ENCODE results near the gene DAB2IP.

Gene DAB2IP

DNA sequence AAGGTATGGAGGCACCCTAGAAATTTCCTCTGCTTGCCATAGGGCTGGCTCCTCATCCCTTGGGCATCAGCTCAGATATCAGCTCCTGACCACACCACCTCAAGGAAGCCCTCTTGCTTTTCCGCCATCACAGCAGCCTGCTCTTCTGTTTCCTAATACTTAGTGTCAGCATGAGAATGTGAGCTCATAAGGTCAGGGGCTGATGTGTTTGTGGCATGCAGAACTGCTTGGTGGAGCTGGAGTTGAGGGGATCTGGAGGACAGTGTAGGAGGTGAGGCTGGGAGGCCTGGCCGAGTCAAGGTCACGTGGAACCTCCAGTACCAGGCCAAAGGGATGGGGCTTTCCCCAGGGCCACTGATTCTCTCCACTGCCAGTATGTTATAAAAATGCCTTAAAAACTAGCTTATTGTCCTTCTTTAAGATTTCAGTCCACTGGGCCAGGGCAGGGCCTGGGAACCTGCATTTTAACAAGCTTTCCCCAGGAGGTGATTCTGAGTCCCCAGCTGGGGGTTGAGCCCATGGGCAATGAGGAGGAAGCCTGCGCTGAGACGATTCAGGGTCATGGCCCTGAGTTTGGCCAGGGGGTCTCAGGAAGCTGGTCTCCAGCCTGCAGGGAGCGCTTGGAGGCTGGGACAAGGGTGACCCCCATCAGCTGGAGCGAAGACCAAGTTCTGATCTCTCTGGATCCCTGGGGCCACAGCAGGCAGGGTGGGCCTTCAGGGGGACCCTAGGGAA lies 28.6 kb downstream of the DAB2IP start:
- H3K4me1 ChIP-seq (ENCODE audit: control extremely low read depth in 1 of 4, control insufficient read depth in 4 of 4, insufficient read depth in 4 of 4, low read length in 3 of 4), result peaks cover 0 to 5% (median 0%) of the 10 kb centered on the region in 4 experiments
- no peaks in the 10 kb centered on the region for H3K27me3 ChIP-seq (replicated peaks in 2 of 5; ENCODE audit: control insufficient read depth in 4 of 5, insufficient read depth in 5 of 5, low read length in 4 of 5)
- no peaks in the 10 kb centered on the region for H3K36me3 ChIP-seq (ENCODE audit: control insufficient read depth in 4 of 4, insufficient read depth in 4 of 4, low read length in 3 of 4)
- no peaks in the 10 kb centered on the region for H3K9me3 ChIP-seq (ENCODE audit: control extremely low read depth in 1 of 5, control insufficient read depth in 4 of 5, insufficient read depth in 2 of 5, low read depth in 1 of 5, low read length in 4 of 5)
- H3K27ac ChIP-seq (ENCODE audit: insufficient read depth in 1 of 2, low read depth in 1 of 2, low read length in 2 of 2, poor library complexity in 1 of 2, severe bottlenecking in 2 of 2), result no peak overlapping the region
- H3K4me3 ChIP-seq (ENCODE audit: control insufficient read depth in 1 of 7, extremely low read depth in 1 of 7, insufficient read depth in 4 of 7, low read depth in 2 of 7, low read length in 6 of 7), result no peak overlapping the region
- ChIA-PET POLR2A (no interaction called here), CTCF (interaction anchor here (0.9 to 17.8 kb wide), 13 partner anchors 9 to 179 kb away, joined by 3 to 154 read pairs (median 8); no protein-coding TSS in a partner anchor)
- DNase-seq, result no peak
- WGBS (ENCODE audit: insufficient coverage), result 100% methylated on average over 3 of the region's 7 CpGs

DNA sequence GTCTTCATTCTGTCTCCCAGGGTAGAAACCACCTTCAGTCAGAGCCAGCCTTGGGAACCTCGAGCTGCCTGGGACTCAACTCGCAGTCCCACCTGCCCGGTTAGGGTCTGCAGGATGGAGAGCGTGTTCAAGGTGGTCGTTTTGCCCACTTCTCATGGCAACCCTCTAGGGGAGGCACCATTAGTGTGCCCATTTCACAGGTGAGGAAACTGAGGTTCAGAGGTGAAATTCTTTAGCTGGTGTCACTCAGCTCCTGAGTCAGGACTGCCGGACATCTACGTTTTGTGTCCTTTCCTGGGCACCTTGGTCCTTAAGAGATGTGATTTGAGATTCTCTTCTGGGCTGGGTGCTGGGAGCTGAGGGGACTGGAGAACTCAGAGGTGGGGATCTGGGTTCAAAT lies 30.0 kb downstream of the DAB2IP start:
- ChIA-PET POLR2A (no interaction called here), CTCF (interaction anchor here (1.4 to 17.8 kb wide), 11 partner anchors 12 to 242 kb away, joined by 3 to 154 read pairs (median 36); no protein-coding TSS in a partner anchor)
- no peak overlapping the region for H3K27ac ChIP-seq (ENCODE audit: insufficient read depth in 1 of 2, low read depth in 1 of 2, low read length in 2 of 2, poor library complexity in 1 of 2, severe bottlenecking in 2 of 2)
- no peaks in the 10 kb centered on the region for H3K9me3 ChIP-seq (ENCODE audit: control extremely low read depth in 1 of 5, control insufficient read depth in 4 of 5, insufficient read depth in 2 of 5, low read depth in 1 of 5, low read length in 4 of 5)
- H3K27me3 ChIP-seq (replicated peaks in 2 of 5; ENCODE audit: control insufficient read depth in 4 of 5, insufficient read depth in 5 of 5, low read length in 4 of 5), result no peaks in the 10 kb centered on the region
- WGBS (ENCODE audit: insufficient coverage), result 98% methylated on average over 5 of the region's 7 CpGs
- H3K4me3 ChIP-seq (ENCODE audit: control insufficient read depth in 1 of 7, extremely low read depth in 1 of 7, insufficient read depth in 4 of 7, low read depth in 2 of 7, low read length in 6 of 7), result no peak overlapping the region
- no peak for DNase-seq
- peaks cover 0 to 4% (median 0%) of the 10 kb centered on the region in 4 experiments for H3K4me1 ChIP-seq (ENCODE audit: control extremely low read depth in 1 of 4, control insufficient read depth in 4 of 4, insufficient read depth in 4 of 4, low read length in 3 of 4)
- H3K36me3 ChIP-seq (ENCODE audit: control insufficient read depth in 4 of 4, insufficient read depth in 4 of 4, low read length in 3 of 4), result no peaks in the 10 kb centered on the region

DNA sequence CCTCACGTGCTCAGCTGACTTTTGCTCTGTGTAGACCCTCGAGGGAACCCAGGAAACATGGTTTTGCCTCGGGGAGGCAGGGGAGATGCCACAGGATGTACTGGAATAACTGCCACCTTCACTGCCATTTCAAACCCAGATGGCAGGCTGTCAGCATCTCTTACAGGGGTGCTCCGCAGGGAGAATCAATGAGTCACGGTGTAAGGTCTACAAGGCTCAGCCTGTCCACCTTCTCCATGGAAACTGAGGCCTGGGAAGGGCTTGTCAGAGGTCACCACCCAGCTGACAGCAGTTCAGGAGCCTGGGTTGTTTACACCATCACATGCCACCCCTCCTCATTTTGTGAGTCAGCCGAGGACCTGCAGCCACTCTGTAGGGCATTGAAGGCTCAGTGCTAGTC lies 30.8 kb downstream of the DAB2IP start:
- WGBS (ENCODE audit: insufficient coverage), result 55% methylated on average over 5 of the region's 6 CpGs
- DNase-seq, result no peak
- ChIA-PET CTCF (interaction anchor here (0.8 to 17.8 kb wide), 10 partner anchors 8 to 243 kb away, joined by 3 to 154 read pairs (median 37); no protein-coding TSS in a partner anchor), POLR2A (interaction anchor here (1.1 kb wide), 1 partner anchor 146 kb away, joined by 3 read pairs; no protein-coding TSS in a partner anchor)
- no peaks in the 10 kb centered on the region for H3K9me3 ChIP-seq (ENCODE audit: control extremely low read depth in 1 of 5, control insufficient read depth in 4 of 5, insufficient read depth in 2 of 5, low read depth in 1 of 5, low read length in 4 of 5)
- no peaks in the 10 kb centered on the region for H3K36me3 ChIP-seq (ENCODE audit: control insufficient read depth in 4 of 4, insufficient read depth in 4 of 4, low read length in 3 of 4)
- no peaks in the 10 kb centered on the region for H3K27me3 ChIP-seq (replicated peaks in 2 of 5; ENCODE audit: control insufficient read depth in 4 of 5, insufficient read depth in 5 of 5, low read length in 4 of 5)
- peaks cover 0 to 4% (median 0%) of the 10 kb centered on the region in 4 experiments for H3K4me1 ChIP-seq (ENCODE audit: control extremely low read depth in 1 of 4, control insufficient read depth in 4 of 4, insufficient read depth in 4 of 4, low read length in 3 of 4)
- no peak overlapping the region for H3K27ac ChIP-seq (ENCODE audit: insufficient read depth in 1 of 2, low read depth in 1 of 2, low read length in 2 of 2, poor library complexity in 1 of 2, severe bottlenecking in 2 of 2)
- H3K4me3 ChIP-seq (ENCODE audit: control insufficient read depth in 1 of 7, extremely low read depth in 1 of 7, insufficient read depth in 4 of 7, low read depth in 2 of 7, low read length in 6 of 7), result no peak overlapping the region

DNA sequence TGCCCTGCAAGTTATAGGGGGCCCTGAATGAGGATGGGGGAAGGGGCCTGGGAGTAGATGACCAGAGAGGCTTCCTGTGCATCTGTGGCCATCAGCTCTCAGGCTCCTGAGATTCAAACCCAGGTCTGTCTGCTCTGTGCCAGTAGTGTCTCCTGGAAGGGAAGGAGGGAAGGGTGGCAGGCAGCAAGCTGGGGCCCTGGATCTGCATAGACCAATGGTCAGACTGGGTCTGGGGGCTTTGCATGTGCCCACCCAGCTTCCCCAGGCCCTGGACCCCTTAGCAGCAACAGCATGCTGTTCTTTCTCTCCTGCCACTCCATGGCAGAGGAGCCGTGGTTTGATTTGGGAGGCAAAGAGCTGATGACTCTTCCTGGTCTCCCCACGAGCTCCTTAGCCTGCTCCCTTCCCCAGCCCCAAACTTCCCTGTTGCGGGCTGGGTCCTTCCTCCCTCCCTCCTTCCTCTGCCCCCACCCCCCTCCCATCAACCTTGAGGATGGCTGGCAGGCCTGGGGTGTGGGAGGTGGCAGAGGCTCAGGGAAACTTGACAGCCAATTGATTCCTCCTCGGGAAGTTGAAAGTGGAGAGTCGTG lies 31.6 kb downstream of the DAB2IP start:
- Histone ChIP-seq H3K27me3 (replicated peaks in 2 of 5; ENCODE audit: control insufficient read depth in 4 of 5, insufficient read depth in 5 of 5, low read length in 4 of 5) (no peaks in the 10 kb centered on the region), H3K4me1 (ENCODE audit: control extremely low read depth in 1 of 4, control insufficient read depth in 4 of 4, insufficient read depth in 4 of 4, low read length in 3 of 4) (peaks cover 0 to 4% (median 0%) of the 10 kb centered on the region in 4 experiments), H3K27ac (ENCODE audit: insufficient read depth in 1 of 2, low read depth in 1 of 2, low read length in 2 of 2, poor library complexity in 1 of 2, severe bottlenecking in 2 of 2) (no peak overlapping the region), H3K4me3 (ENCODE audit: control insufficient read depth in 1 of 7, extremely low read depth in 1 of 7, insufficient read depth in 4 of 7, low read depth in 2 of 7, low read length in 6 of 7) (no peak overlapping the region), H3K36me3 (ENCODE audit: control insufficient read depth in 4 of 4, insufficient read depth in 4 of 4, low read length in 3 of 4) (no peaks in the 10 kb centered on the region), H3K9me3 (ENCODE audit: control extremely low read depth in 1 of 5, control insufficient read depth in 4 of 5, insufficient read depth in 2 of 5, low read depth in 1 of 5, low read length in 4 of 5) (no peaks in the 10 kb centered on the region)
- WGBS (ENCODE audit: insufficient coverage), result 21% methylated on average over 2 of the region's 5 CpGs
- CTCF ChIA-PET, result interaction anchor here (0.8 to 17.8 kb wide), 25 partner anchors 9 to 313 kb away, joined by 3 to 154 read pairs (median 7); no protein-coding TSS in a partner anchor
- DNase-seq, result no peak
- POLR2A ChIA-PET, result interaction anchor here (1.1 kb wide), 1 partner anchor 147 kb away, joined by 3 read pairs; no protein-coding TSS in a partner anchor

DNA sequence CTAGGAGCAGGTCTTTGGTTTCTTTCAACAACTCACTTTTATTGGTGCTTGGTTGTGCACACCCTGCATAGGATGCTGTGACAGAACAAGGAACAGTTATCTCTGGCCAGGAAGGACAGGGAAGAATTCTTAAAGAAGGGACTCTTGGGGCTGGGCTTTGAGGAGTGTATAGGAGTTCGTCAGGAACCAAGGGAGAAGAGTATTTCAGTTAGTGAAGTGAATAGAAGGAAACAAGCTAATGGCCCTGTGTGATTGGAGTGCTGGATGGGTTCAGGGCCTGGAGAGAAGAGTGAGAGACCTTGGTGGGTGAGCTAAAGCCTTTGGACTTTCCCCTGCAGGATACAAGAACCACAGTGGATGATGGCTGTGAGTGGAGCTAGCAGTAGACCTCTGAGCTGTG lies 32.2 kb downstream of the DAB2IP start:
- CTCF ChIA-PET, result interaction anchor here (0.7 to 17.8 kb wide), 35 partner anchors 10 to 373 kb away, joined by 3 to 154 read pairs (median 6); no protein-coding TSS in a partner anchor
- POLR2A ChIA-PET, result no interaction called here

DNA sequence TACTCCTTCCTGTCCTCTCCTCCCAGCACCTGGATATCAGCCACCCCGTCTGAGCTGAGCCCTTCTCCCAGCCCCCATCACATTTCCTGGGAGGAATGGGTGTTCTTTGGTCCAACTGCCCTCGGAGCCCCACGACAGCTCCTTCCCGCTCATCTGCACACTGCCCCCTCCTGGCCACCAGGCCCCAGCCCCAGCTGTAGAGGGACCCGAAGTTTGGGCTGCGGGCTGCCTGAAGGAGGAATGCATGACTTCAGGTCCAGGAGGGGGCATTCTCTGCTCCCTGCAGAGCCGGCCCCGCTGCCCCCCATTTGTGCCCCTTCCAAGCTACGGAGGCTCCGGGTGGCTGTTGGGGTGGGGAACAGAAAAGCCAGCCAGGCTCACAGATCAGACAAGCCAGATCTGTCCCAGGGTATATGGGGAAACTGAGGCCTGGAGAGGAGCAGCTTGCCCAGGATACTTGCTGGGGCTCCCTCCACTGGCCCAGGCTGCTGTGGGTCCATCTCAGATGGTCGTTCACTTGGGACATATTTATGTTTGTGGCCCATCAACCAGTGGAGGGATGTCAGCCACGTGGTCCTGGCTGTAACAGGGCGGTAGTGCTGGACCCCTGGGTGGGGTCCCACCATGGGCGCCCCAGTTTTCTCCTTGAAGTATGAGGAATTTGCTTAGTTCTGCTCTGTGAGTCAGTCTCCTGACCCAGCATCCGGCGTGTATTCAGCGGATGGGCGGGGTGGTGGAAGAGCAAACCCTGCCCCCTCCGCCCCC lies 33.1 kb downstream of the DAB2IP start:
- no peak overlapping the region for H3K4me3 ChIP-seq (ENCODE audit: control insufficient read depth in 1 of 7, extremely low read depth in 1 of 7, insufficient read depth in 4 of 7, low read depth in 2 of 7, low read length in 6 of 7)
- POLR2A ChIA-PET, result no interaction called here
- H3K27me3 ChIP-seq (replicated peaks in 2 of 5; ENCODE audit: control insufficient read depth in 4 of 5, insufficient read depth in 5 of 5, low read length in 4 of 5), result no peaks in the 10 kb centered on the region
- H3K36me3 ChIP-seq (ENCODE audit: control insufficient read depth in 4 of 4, insufficient read depth in 4 of 4, low read length in 3 of 4), result no peaks in the 10 kb centered on the region
- H3K9me3 ChIP-seq (ENCODE audit: control extremely low read depth in 1 of 5, control insufficient read depth in 4 of 5, insufficient read depth in 2 of 5, low read depth in 1 of 5, low read length in 4 of 5), result no peaks in the 10 kb centered on the region
- WGBS (ENCODE audit: insufficient coverage), result 66% methylated on average over 11 of the region's 19 CpGs
- CTCF ChIA-PET, result interaction anchor here (0.7 to 17.8 kb wide), 33 partner anchors 8 to 372 kb away, joined by 3 to 154 read pairs (median 7); no protein-coding TSS in a partner anchor
- H3K27ac ChIP-seq (ENCODE audit: insufficient read depth in 1 of 2, low read depth in 1 of 2, low read length in 2 of 2, poor library complexity in 1 of 2, severe bottlenecking in 2 of 2), result no peak overlapping the region
- H3K4me1 ChIP-seq (ENCODE audit: control extremely low read depth in 1 of 4, control insufficient read depth in 4 of 4, insufficient read depth in 4 of 4, low read length in 3 of 4), result peaks cover 0 to 4% (median 0%) of the 10 kb centered on the region in 4 experiments
- peak; percentile 57 to 70 (median 66) for DNase-seq

More for the DNA sequence above, 32.2 kb downstream of the DAB2IP start:
- no peak overlapping the region for H3K4me3 ChIP-seq (ENCODE audit: control insufficient read depth in 1 of 7, extremely low read depth in 1 of 7, insufficient read depth in 4 of 7, low read depth in 2 of 7, low read length in 6 of 7)
- peaks cover 0 to 4% (median 0%) of the 10 kb centered on the region in 4 experiments for H3K4me1 ChIP-seq (ENCODE audit: control extremely low read depth in 1 of 4, control insufficient read depth in 4 of 4, insufficient read depth in 4 of 4, low read length in 3 of 4)
- WGBS (ENCODE audit: insufficient coverage), result 73% methylated on average over 1 of the region's 1 CpG
- no peak for DNase-seq
- H3K36me3 ChIP-seq (ENCODE audit: control insufficient read depth in 4 of 4, insufficient read depth in 4 of 4, low read length in 3 of 4), result no peaks in the 10 kb centered on the region
- no peaks in the 10 kb centered on the region for H3K9me3 ChIP-seq (ENCODE audit: control extremely low read depth in 1 of 5, control insufficient read depth in 4 of 5, insufficient read depth in 2 of 5, low read depth in 1 of 5, low read length in 4 of 5)
- no peak overlapping the region for H3K27ac ChIP-seq (ENCODE audit: insufficient read depth in 1 of 2, low read depth in 1 of 2, low read length in 2 of 2, poor library complexity in 1 of 2, severe bottlenecking in 2 of 2)
- H3K27me3 ChIP-seq (replicated peaks in 2 of 5; ENCODE audit: control insufficient read depth in 4 of 5, insufficient read depth in 5 of 5, low read length in 4 of 5), result no peaks in the 10 kb centered on the region
